Left forelimb (tissue), 1 donor: ENCODE measurements around the gene FCSK.
A peak's percentile ranks its signal among the peaks of the same experiment; 100 is the strongest.
"Not testable (repeated sequence)": the region's sequence is repeated elsewhere in the genome, so short reads cannot be mapped to it uniquely, and the experiment has no call there.

Source experiments
- DNase-seq: peaks from one replicate; pipeline ENCODE4 v3.0.0-alpha.2; 2018; ENCODE audit warnings: low spot score

Gene FCSK

GRCh38 chr16:70454222-70455034 lies at the start of gene FCSK:
Gene FCSK (plus strand): TSS chr16:70454595. CDS start chr16:70463191, 8,596 bp downstream.
- peak; percentile 87 for DNase-seq

- DNase-seq, result not testable (repeated sequence)
These were observed 48.3 kb upstream of the FCSK start for GRCh38 chr16:70406104-70406503.

DNA sequence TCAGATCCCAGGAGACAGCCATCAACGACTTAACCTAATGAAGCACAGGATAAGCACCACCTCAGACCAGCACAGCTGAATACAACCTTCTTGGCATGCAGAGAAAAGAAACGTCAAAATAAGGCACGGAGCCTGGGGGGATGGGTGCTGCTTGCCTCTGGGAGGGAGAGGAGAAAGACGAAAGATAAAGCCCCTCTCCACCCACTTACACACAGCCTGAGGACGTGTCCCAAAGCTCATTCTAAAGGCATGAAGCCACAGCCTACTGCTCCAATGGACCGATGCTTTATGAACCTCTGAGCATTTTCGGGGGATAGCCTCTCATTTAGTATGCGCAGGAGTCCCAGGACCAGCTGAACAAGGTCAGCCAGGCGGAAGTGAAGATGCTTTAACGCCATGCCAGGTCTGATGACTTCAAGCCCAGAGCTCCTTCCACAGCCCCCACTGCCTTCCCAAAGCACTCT lies 46.6 kb upstream of the FCSK start:
- DNase-seq, result no peak

DNA sequence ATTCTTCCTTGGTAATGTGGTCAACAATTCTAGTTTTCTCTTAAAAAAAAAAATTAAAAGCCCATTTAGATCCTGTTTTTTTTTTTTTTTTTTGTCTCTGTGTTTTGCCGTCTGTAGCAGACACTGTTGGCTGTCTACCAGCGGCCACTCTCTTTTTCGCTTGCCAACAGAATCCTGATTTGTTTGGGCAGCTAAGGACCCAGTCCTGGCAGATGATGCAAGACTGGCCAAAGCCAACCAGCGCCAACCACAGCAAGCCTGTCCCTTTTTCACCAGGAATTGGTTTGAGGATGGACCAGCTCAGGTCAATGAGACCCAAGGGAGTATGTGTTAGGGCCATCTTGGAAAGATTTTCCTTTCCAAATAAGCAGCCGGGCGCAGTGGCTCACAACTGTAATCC lies 43.7 kb upstream of the FCSK start:
- no peak for DNase-seq

DNA sequence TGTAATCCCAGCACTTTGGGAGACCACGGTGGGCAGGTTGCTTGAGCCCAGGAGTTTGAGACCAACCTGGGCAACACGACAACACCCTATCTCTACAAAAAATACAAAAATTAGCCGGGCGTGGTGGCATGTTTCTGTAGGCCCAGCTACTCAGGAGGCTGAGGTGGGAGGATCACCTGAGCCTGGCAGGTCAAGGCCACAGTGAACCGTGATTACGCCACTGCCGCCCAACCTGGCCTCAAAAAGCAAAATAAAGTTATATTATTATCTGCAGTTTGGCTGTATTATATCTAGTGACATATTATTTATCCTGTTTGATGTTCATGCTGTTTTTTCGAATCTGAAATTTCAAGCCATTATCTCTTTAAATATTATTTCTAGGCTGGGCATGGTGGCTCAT lies 42.0 kb upstream of the FCSK start:
- no peak for DNase-seq

DNA sequence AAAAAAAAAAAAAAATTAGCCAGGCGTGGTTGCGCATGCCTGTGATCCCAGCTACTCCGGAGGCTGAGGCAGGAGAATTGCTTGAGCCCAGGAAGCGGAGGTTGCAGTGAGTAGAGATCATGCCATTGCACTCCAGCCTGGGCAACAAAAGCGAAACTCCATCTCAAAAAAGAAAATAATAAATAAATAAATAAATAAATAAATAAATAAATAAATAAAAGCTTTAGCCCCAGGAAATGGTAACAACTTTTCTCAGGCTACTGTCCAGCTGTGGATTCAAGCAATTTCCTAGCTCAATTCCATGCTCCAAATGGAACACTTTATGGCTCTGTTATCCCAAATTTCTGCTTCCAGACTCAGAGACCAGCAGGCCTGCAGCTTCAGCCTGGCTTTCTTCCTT lies 40.8 kb upstream of the FCSK start:
- not testable (repeated sequence) for DNase-seq

DNA sequence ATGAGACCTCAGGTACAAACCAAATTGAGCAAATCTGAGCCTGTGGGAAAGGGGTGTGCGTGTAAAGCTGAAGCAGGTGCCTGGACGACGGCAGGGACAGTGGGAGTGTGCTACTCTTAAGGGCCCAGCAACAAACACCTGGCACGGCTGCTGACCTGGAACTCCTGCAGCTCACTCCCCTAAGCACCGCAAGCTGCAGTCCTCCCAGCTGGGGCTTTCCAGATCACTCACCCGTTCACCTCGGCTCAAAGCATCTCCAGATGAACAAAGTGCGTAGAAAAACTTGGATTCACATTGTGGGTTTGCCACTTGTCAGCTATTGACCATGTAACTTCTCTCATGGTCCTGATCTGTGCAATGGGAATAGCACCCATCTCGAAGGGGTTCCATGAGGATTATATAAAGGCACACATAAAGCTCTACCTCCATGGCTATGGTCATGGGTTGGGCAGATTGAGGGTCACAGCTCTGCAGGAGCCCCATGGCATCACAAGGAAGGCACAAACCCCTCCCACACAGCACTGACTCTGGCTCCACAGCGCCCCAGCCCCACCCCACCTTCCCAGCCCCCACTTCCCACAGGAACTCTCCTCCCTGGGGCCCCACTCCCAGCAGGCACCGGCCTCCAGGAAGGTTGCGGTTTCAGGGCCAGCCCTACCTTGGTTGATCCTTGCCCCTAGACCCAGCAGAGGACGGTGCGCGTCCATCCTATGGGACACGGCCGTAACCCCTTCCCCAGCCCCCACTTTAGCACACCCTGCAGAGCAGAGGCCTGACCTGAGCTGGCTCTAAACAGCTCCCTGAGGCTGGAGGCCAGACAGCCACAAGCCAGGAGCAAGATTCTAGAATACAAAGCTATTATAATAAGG lies 37.4 kb upstream of the FCSK start:
- DNase-seq, result no peak

DNA sequence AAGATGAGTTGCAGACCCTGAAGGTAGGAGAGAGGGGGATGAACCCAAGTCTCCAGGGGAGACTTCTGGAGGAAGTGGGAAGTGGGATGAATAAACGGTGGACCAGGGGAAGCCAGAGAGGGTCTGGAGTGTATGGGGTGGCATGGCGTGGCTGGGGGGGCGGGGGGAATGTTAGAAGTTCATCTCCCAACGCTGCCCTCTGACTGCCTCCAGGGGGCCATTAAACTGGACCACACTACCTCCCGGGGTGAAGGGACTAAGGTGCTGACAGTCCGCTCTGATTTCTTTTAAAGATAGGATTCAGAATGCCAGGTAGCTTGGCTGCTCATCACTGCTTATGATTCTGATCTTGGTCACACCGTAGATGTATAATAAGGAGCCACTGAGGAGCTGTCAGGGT lies 36.7 kb upstream of the FCSK start:
- DNase-seq, result no peak

- DNase-seq, result no peak
These were observed 36.0 kb upstream of the FCSK start for GRCh38 chr16:70418274-70418992.

- no peak for DNase-seq
These were observed 35.4 kb upstream of the FCSK start for GRCh38 chr16:70418993-70419318.

DNA sequence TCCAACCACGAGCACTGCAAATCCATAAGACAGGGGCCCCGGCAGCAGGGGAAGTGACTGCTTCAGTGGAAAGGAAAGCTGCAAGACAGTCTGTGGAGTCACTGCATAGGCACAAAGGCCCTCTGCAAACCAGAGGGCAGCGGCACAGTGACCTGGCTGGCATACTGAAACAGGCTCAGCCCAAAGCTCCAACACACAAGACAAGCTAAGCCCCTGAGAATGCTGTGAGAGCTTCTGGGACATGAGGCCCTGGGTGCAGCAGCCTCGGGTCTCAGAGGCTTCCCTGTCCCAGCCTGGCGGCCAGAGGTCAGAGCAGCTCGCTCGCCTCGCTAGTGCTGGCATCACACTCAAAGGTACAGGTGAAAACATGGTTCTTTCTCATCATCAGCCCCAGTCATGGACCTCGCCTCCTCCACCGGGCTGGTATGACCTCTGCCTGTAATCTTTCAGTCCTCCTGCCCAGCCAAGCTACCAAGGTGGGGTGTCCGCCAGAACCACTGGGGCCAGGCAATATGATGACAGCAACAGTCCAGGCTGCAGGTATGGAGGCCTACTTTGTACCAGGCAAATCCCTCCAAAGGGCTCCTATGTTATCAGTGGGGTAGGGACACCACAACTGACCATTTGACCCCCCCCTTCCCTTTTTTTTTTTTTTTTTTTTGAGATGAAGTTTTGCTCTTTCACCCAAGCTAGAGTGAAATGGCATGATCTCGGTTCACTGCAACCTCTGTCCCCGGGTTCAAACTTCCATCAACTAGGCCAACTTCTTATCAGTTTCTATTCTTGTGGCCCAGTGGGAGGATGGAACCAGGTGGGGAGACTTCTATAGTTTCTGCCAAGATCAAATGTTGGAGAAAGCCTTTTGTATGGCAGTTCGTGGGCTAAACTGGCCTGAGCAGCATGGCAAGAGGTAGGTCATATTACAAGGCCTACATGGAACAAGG lies 34.7 kb upstream of the FCSK start:
- DNase-seq, result no peak

DNA sequence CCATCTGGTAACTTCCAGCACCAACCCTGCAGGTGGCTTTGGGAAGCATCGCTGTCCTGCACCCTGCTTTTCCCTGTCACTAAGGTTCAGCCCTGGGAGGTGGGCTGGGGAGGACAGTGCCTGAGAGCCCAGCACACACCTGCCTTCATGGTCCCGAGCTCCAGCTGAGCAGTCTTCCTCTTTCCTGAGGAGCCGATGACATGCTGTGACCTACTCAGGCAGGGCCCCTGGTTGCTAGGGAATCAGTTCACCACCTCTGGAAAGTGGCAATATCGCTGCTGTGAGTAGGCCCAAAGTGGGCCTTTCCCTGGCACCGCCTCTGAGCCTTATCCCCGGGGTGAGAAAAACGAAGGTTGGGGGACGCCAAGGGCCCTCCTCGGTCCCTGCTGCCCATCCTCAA lies 33.4 kb upstream of the FCSK start:
- DNase-seq, result no peak

GRCh38 chr16:70421473-70422311 lies 32.7 kb upstream of the FCSK start:
- no peak for DNase-seq

DNA sequence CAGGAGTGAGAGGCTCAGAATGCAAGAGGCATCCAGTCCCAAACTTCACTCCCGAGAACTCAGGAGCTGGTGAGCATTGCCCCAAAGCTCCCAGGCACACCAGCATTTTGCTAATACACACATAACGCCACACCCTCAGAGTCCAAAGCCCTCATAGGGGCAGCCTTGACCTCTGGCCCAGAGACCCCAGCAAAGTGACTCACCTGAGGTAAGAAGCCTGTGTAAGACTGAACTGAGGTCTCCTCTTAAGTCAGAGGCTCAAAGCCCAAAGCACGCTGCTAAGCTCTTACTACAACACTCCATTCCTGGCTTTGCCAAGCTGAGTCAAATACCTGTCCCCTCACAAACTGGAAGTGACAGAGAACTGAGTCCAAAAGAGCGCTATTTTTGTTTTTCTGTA lies 31.9 kb upstream of the FCSK start:
- no peak for DNase-seq

DNA sequence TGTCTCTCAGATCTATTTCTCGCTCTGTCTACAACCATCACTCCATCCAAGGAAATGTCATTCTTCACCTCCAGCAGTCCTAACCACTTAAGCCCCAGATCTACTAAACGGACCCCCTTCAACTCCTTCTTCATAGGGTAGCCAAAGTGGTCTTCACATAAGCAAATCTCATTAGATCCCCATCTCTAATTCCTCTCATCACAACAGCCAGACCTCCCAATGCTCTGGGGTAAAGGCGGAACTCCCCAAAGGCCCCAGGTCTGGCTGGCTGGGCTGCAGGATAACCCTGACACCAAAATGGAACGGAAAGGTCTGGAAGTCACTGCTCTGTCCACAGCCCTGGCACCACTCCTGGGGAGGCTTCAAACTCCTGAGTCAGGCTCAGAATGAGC lies 26.6 kb upstream of the FCSK start:
- no peak for DNase-seq

- DNase-seq, result peak; percentile 91
These were observed 26.0 kb upstream of the FCSK start for GRCh38 chr16:70428178-70428998.

DNA sequence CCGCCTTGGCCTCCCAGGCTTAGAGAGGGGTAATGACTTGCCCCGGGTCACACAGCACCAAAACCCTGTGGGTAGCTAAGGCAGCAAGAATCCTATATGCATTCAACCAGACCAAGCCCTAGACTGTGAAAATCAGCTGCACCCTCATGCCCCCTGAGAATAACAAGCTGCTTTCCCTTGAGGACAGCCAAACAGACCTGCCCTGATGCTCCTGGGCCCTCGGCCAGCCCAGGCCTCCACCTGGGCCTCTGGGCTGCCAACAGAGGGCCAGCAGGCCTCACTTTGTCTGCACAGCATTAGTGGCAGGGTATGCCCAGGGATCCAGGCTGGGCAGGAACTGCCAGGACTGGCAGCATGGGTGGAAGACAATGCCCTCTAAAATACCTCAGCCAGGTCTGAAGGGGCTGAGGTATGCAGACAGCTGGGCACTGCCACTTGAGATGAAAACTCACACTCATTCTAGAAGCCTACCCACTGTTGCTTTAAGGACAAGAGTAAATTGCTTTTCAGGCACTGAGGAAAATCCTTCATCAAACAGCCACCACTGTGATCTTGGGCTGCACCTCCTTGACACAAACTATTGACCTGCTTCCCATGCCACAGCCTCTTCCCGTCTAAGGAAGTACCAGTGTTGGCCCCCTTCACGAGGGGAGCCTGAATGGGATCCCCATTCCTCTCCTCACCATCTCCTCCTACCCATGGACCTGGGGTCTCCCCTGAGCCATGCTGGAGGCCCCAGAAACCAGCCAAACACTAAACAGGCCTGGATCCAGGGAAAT lies 24.3 kb upstream of the FCSK start:
- DNase-seq, result no peak

GRCh38 chr16:70430667-70431536 lies 23.5 kb upstream of the FCSK start:
- no peak for DNase-seq
